OCI-LY7 (cell line): Measurements from ENCODE around the gene SAGE1. TPM values are rescaled to one million over a fixed set of nuclear protein-coding genes. Genes with fewer than 3 reads are reported as not detected.

ENCODE experiments used
- BruUV-seq: library from RNA; stranded (reverse); fragments of 400-500 nt; replicated peaks from 2 replicates; lab custom pipeline; 2021; lab: Mats Ljungman, UMichigan
- CTCF ChIA-PET: fragments of 300-600 bp; sonication (Branson Sonifier 250); formaldehyde crosslinking; loops from one replicate; lab custom pipeline; 2022; ENCODE audit warnings: antibody characterized with exemption; ENCODE audit not compliant: unreplicated experiment; lab: Charles Lee
- POLR2A ChIA-PET: fragments of 300-600 bp; sonication (Branson Sonifier 250); formaldehyde crosslinking; loops from one replicate; lab custom pipeline; 2022; ENCODE audit warnings: antibody characterized with exemption; lab: Charles Lee
- DNase-seq: peaks from one replicate; pipeline ENCODE4 v3.0.0-alpha.2; 2015; ENCODE audit warnings: low spot score
- H2AFZ ChIP-seq: fragments of 200-600 bp; sonication (generic), shearing (Covaris generic); 2 replicates; pipeline ENCODE4 v1.6.1; 2014; ENCODE audit warnings: mild to moderate bottlenecking, antibody characterized with exemption, low read length, moderate library complexity
- H3K27ac ChIP-seq: fragments of 200-600 bp; sonication (generic); 2 replicates; pipeline ENCODE4 v1.5.1; 2014; ENCODE audit warnings: mixed run types, low read depth, mild to moderate bottlenecking, moderate library complexity, low read length, inconsistent platforms; ENCODE audit not compliant: poor library complexity, severe bottlenecking
- H3K36me3 ChIP-seq: fragments of 200-600 bp; sonication (generic); 2 replicates; pipeline ENCODE4 v1.6.1; 2014; ENCODE audit warnings: mild to moderate bottlenecking, antibody characterized with exemption, low read length, moderate library complexity, mixed read lengths; ENCODE audit not compliant: insufficient read depth
- H3K4me1 ChIP-seq: fragments of 200-600 bp; sonication (generic); 2 replicates; pipeline ENCODE4 v1.5.1; 2014; ENCODE audit warnings: mild to moderate bottlenecking, low read length; ENCODE audit not compliant: insufficient read depth, poor library complexity, severe bottlenecking
- H3K4me2 ChIP-seq: fragments of 200-600 bp; sonication (generic); 2 replicates; pipeline ENCODE4 v1.6.1; 2014; ENCODE audit warnings: mild to moderate bottlenecking, low read length
- H3K4me3 ChIP-seq: fragments of 200-600 bp; sonication (generic); 2 replicates; pipeline ENCODE4 v1.5.1; 2014; ENCODE audit warnings: mild to moderate bottlenecking, low read depth, low read length; ENCODE audit not compliant: poor library complexity, severe bottlenecking
- H3K79me2 ChIP-seq: fragments of 200-600 bp; sonication (generic); 2 replicates; pipeline ENCODE4 v1.6.1; 2016; ENCODE audit warnings: low read depth, mild to moderate bottlenecking, low read length, moderate library complexity, mixed read lengths; ENCODE audit not compliant: insufficient read depth
- H3K9me2 ChIP-seq: fragments of 200-600 bp; sonication (generic); 2 replicates; pipeline ENCODE4 v1.6.1; 2016; ENCODE audit warnings: mild to moderate bottlenecking, low read length, mixed read lengths; ENCODE audit not compliant: insufficient read depth
- H3K9me3 ChIP-seq: fragments of 200-600 bp; sonication (generic); 2 replicates; pipeline ENCODE4 v1.6.1; 2014; ENCODE audit warnings: mild to moderate bottlenecking, mixed run types, low read length, mixed read lengths
- H4K20me1 ChIP-seq: fragments of 200-600 bp; sonication (generic); 2 replicates; pipeline ENCODE4 v1.6.1; 2014; ENCODE audit warnings: mild to moderate bottlenecking, antibody characterized with exemption, low read length, moderate library complexity, mixed read lengths; ENCODE audit not compliant: insufficient read depth
- CTCF ChIP-seq: fragments of 200-600 bp; sonication (generic); conservative IDR thresholded peaks from 2 replicates; pipeline ENCODE4 v1.5.1; 2014; ENCODE audit warnings: mild to moderate bottlenecking, antibody characterized with exemption, low read length, moderate library complexity, mixed read lengths
- EZH2phosphoT487 ChIP-seq: fragments of 200-600 bp; sonication (generic); IDR thresholded peaks from 2 replicates; pipeline ENCODE4 v1.6.1; 2018; ENCODE audit warnings: low read depth, borderline replicate concordance, mild to moderate bottlenecking, mixed run types, antibody characterized with exemption, low read length, moderate library complexity, mixed read lengths
- intact Hi-C: fragments of 100-400 bp; cut with micrococcal nuclease; formaldehyde crosslinking; loops from one replicate; pipeline ENCODE4 v1.10.0; 2022; ENCODE audit not compliant: unreplicated experiment
- total RNA-seq, 2 experiments: library from RNA; depleted of rRNA in 1 of 2; stranded (reverse); fragments of >200 nt in 1 of 2; shearing (Covaris generic) in 1 of 2; gene quantifications; 2 replicates each; pipeline ENCODE4 v1.2.3, GENCODE V29; 2014 to 2022

SAGE1 gene
- total RNA-seq, 2 experiments from 2014 or later: not detected

GRCh38 chrX:135944486-135944885 is 51.0 kb downstream of the SAGE1 start:
- H3K4me2 ChIP-seq: no peak overlapping the region
- H3K4me3 ChIP-seq: no peak overlapping the region
- ChIA-PET POLR2A (no interaction called here), CTCF (no interaction called here)
- H3K9me2 ChIP-seq: no peaks in the 10 kb centered on the region
- intact Hi-C loops: no loop called here
- BruUV-seq: no TSS peak
- no peak overlapping the region for H2AFZ ChIP-seq
- H3K4me1 ChIP-seq: no peaks in the 10 kb centered on the region
- H3K27ac ChIP-seq: no peak overlapping the region
- H3K9me3 ChIP-seq: no peaks in the 10 kb centered on the region
- no peak for DNase-seq
- no peaks in the 10 kb centered on the region for H4K20me1 ChIP-seq
- no peaks in the 10 kb centered on the region for H3K79me2 ChIP-seq
- no peaks in the 10 kb centered on the region for H3K36me3 ChIP-seq
- TF ChIP-seq CTCF (no peak), EZH2phosphoT487 (no peak)

GRCh38 chrX:135951291-135951690 is 57.8 kb downstream of the SAGE1 start:
- H3K4me3 ChIP-seq: no peak overlapping the region
- no peak for DNase-seq
- H3K9me3 ChIP-seq: no peaks in the 10 kb centered on the region
- H3K4me1 ChIP-seq: no peaks in the 10 kb centered on the region
- no peaks in the 10 kb centered on the region for H4K20me1 ChIP-seq
- ChIA-PET CTCF (no interaction called here), POLR2A (no interaction called here)
- no TSS peak for BruUV-seq
- H3K79me2 ChIP-seq: no peaks in the 10 kb centered on the region
- intact Hi-C loops: no loop called here
- H3K36me3 ChIP-seq: no peaks in the 10 kb centered on the region
- TF ChIP-seq EZH2phosphoT487 (no peak), CTCF (no peak)
- no peak overlapping the region for H3K4me2 ChIP-seq
- H3K27ac ChIP-seq: no peak overlapping the region
- no peaks in the 10 kb centered on the region for H3K9me2 ChIP-seq
- no peak overlapping the region for H2AFZ ChIP-seq

Other genes with a start within 250 kb of the SAGE1 start
- not detected in 2 replicates for gene CT45A1, start 180.1 kb upstream of the SAGE1 start, total RNA-seq (2014; rRNA removed; shearing (Covaris generic))
- not detected in 2 replicates for gene CT45A1, start 180.1 kb upstream of the SAGE1 start, total RNA-seq (2022)
- gene CT45A3, start 125.5 kb upstream of the SAGE1 start, total RNA-seq (2014; rRNA removed; shearing (Covaris generic)): not detected in 2 replicates
- gene CT45A3, start 125.5 kb upstream of the SAGE1 start, total RNA-seq (2022): not detected in 2 replicates
- gene CT45A5, start 108.2 kb upstream of the SAGE1 start, total RNA-seq (2014; rRNA removed; shearing (Covaris generic)): not detected in 2 replicates
- gene CT45A5, start 108.2 kb upstream of the SAGE1 start, total RNA-seq (2022): not detected in 2 replicates
- not detected in 2 replicates for gene CT45A6, start 90.9 kb upstream of the SAGE1 start, total RNA-seq (2014; rRNA removed; shearing (Covaris generic))
- not detected in 2 replicates for gene CT45A6, start 90.9 kb upstream of the SAGE1 start, total RNA-seq (2022)
- not detected in 2 replicates for gene CT45A2, start 73.7 kb upstream of the SAGE1 start, total RNA-seq (2014; rRNA removed; shearing (Covaris generic))
- gene CT45A2, start 73.7 kb upstream of the SAGE1 start, total RNA-seq (2022): not detected in 2 replicates
- not detected in 2 replicates for gene CT45A7, start 56.4 kb upstream of the SAGE1 start, total RNA-seq (2014; rRNA removed; shearing (Covaris generic))
- gene CT45A7, start 56.4 kb upstream of the SAGE1 start, total RNA-seq (2022): not detected in 2 replicates
- gene CT45A8, start 39.2 kb upstream of the SAGE1 start, total RNA-seq (2014; rRNA removed; shearing (Covaris generic)): not detected in 2 replicates
- gene CT45A8, start 39.2 kb upstream of the SAGE1 start, total RNA-seq (2022): not detected in 2 replicates
- not detected in 2 replicates for gene CT45A9, start 21.9 kb upstream of the SAGE1 start, total RNA-seq (2014; rRNA removed; shearing (Covaris generic))
- gene CT45A9, start 21.9 kb upstream of the SAGE1 start, total RNA-seq (2022): not detected in 2 replicates
- not detected in 2 replicates for gene CT45A10, start 272 bp upstream of the SAGE1 start, total RNA-seq (2014; rRNA removed; shearing (Covaris generic))
- not detected in 2 replicates for gene CT45A10, start 272 bp upstream of the SAGE1 start, total RNA-seq (2022)
- gene MMGT1, start 80.3 kb downstream of the SAGE1 start, total RNA-seq (2014; rRNA removed; shearing (Covaris generic)): 7.7 and 8.9 TPM in 2 replicates
- gene MMGT1, start 80.3 kb downstream of the SAGE1 start, total RNA-seq (2022): 16.4 and 17.0 TPM in 2 replicates
- gene SLC9A6, start 91.7 kb downstream of the SAGE1 start, total RNA-seq (2014; rRNA removed; shearing (Covaris generic)): 5.9 and 7.7 TPM in 2 replicates
- gene SLC9A6, start 91.7 kb downstream of the SAGE1 start, total RNA-seq (2022): 11.1 and 12.6 TPM in 2 replicates